Glomerular visceral epithelial cell (primary cell): ENCODE results near the gene MTA1.

Experiments used
- DNase-seq: peaks from one replicate; pipeline ENCODE4 v3.0.0-alpha.2; 2016; ENCODE audit errors: extremely low spot score

The MTA1 gene

DNA sequence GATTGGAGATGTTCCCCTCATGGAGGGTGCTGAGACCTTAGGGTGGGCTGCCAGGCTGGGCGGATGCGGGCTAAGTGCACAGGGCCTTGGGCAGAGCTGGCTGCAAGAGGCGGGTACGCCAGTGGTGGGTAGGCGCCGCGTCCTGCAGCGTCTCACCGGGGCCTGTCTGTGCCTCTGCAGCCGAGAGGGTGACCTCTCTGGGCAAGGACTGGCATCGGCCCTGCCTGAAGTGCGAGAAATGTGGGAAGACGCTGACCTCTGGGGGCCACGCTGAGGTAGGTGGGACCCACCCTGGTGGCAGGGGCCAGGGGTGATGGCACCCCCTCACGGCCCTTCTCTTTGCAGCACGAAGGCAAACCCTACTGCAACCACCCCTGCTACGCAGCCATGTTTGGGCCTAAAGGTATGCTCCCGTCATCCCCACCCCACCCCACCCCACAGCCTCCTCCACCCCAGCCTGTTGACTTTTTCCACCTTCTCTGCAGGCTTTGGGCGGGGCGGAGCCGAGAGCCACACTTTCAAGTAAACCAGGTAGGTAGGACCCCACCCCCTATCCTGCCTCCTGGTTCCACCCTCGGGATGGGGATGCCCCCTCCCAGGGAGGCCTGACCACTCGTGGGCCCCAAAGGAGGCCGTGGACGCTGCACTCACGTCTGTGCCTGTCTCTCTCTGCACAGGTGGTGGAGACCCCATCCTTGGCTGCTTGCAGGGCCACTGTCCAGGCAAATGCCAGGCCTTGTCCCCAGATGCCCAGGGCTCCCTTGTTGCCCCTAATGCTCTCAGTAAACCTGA lies 68.6 kb downstream of the MTA1 start:
- DNase-seq: no peak

DNA sequence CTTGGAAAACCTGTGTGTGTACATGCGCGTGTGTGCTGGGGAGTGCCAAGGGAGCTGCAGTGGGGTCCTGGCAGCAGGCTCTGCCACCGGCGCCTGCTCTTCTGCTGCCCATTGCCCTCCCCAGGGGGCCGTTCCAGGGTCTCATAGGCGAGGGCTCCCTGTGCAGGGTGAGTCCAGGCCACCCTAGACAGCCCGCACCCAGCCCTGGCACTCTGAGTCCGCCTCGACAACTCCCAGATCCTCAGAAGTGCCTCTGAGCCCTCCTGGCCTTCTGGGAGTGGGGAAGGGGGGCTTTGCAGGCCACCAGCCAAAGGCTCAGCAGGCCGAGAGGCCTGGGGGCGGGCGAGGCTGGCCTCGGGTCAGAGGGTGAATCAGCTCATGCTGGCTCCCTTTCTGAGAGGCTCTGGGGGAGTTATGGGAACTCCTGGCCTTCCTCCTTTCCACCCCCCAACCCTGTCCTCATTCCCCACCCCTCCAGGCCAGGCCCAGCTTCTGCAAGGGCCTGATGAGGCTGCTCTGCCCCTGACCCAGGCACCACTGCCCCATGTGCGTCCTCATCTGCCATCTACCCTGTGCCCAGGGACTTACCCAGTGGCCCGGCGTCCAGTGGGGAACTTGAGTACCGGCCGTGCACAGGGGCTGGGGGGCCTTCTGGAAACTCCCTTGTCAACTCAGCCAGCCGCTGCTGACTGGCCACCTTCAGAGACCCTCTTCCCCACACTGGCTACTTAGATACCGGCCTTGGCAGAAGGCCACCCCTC lies 69.3 kb downstream of the MTA1 start:
- no peak for DNase-seq

DNA sequence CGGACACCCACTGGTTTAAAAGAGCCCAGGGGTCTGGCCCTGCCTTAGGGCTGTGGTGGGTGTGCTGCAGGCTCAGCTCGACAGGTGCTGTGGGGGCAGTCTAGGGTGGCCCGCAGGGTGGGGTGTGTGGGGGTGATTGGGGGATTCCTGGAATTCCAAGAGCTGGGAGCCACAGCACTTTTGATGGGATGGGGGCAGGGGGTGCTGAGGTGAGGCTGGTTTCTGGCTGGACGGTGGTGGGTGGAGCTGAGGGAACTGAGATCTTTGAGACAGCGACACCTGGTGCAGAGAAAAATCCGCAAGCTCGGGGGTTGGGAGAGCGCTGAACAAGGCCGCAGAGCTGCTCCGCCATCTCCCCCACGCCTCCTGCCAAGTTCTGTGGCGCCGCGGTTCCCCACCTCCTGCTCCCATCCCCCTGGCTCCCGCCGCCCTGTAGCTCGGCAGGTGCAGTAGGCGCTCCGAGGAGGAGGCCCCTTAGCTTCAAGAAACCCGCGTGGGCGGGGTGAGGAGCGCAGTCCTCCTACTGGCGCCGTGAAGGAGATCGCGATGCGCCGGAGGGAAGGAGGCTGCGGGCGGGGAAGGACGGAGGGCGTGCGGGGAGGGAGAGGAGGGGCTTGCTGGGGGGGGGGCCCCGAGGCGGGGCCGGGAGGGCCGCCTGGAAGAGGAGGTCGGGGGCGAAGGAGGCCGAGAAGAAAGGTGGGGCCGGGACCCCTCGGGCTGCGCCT lies 70.1 kb downstream of the MTA1 start:
- peak; percentile 91 for DNase-seq

DNA sequence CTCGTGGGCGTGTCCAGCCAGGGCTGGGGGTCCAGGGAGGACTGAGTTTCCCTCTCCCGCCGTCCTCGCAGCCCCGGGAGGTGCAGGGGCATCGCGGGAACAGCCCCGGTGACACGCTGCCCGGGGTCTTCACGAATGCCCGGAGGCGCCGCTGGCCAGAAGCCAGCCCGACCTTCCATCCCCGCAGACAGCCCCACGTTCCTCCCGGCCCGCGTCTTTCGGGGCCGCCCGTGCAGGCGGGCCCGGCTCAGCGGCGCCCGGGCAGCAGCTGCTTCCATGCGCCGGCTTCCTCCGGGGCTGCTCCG lies 70.6 kb downstream of the MTA1 start:
- peak; percentile 24 for DNase-seq

DNA sequence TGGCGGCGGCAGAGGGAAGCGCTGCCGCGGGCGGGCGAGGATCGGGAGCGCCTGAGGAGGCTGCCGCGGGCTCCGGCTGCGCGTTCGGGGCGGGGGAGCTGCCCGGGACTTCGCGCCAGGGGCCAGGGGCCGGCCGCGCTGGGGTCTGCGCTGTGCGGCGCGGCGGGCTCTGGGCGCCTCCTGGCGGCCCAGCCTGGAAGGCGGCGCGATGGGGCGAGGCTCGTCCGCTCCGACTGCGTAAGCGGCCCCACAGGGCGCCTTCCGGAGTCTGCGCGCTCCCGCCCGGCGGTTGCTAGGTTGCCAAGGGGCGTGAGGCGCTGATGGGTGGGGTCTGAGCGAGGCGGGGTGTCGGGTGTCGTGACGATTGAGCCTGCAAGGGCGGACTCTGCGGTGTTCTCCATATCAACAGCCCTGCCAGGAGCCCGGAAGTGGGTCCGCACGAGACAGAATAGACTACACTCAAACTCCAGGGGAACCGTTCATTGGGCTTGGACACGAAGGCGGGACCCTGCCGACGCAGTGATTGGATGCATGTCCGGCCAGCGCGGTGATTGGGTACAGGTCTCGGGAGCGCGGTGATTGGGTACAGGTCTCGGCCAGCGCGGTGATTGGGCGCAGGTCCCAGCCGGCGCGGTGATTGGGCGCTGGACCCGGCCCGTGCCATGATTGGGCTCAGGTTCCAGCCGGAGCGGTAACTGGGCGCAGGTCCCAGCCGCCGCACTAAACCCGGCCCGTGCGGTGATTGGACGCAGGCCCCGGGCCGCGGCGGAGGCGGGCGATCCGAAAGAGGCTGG lies 71.1 kb downstream of the MTA1 start, which contains the start of gene TEDC1:
TEDC1 (plus strand) TSS at position 675 of the 794 bp plus-strand sequence. CDS start 130 bp downstream, outside the sequence.
- peak; percentile 100 for DNase-seq

DNA sequence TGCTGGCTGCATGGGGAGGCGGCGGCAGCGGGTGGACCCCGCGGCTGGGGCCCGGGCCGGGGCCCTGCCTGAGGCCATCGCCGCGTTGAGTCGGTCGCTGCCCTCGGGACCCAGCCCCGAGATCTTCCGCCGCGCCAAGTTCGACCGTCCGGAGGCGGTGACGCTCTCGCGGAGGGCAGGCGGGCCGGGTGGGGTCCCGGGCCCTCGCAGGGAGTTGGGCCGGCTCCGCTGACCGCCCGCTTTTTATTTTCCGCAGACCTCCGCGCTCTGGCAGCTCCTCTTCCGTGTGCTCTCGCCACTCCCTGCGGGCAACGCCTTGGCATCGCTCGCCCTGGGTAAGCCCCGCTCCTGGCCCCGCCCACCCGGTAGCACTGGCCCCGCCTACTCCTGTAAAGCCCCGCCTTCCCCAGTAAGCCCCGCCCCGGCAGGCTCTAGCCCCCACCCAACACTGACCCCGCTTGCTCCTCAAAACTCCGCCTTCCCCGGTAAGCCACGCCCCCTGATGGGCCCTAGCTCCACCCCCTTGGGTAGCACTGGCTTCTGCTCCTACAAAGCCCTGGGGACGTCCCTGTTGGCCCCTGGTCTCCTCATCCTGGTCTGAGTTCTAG lies 71.8 kb downstream of the MTA1 start:
- DNase-seq: peak; percentile 81

DNA sequence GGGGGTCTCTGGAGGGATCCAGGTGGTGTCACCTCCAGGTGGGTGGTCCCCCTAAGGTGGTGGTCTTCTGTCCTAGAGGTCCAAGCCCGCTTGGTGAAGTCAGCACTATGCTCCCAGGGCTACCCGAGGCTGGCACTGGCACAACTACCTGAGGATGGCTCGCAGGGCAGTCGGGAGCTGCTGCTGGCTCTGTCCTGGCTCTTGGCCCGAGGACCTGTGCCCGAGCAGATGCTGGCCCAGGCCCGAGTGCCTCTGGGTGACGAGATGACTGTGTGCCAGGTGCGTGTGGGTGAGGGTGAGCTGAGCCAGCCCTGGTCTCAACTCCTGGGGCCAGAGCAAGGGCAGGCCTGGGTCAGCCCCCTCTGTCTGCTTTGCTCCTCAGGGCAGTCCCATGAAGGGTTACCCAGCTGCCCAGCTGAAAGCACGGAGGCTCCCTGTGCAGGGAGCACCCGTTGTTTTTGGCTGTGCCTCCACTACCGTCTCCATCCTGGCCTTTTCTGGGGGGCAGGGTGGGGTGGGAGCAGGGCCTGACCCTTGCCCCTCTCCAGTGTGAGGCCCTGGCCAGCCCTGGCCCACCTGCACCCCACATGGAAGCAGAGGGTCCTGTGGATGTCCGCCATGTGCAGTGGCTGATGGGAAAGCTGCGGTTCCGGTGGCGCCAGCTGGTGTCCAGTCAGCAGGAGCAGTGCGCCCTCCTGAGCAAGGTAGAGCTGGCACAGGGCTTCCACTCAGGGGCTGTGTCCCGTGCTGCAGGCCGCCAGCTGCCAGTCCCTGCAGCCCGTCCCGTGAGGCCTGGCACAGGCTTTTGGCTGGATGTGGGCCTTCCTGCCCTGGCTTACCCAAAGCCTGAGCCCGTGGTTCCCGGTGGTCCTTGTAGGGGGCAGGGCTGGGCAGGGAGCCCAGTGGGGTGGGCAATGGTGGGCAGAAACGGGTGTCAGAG lies 72.7 kb downstream of the MTA1 start:
- no peak for DNase-seq

DNA sequence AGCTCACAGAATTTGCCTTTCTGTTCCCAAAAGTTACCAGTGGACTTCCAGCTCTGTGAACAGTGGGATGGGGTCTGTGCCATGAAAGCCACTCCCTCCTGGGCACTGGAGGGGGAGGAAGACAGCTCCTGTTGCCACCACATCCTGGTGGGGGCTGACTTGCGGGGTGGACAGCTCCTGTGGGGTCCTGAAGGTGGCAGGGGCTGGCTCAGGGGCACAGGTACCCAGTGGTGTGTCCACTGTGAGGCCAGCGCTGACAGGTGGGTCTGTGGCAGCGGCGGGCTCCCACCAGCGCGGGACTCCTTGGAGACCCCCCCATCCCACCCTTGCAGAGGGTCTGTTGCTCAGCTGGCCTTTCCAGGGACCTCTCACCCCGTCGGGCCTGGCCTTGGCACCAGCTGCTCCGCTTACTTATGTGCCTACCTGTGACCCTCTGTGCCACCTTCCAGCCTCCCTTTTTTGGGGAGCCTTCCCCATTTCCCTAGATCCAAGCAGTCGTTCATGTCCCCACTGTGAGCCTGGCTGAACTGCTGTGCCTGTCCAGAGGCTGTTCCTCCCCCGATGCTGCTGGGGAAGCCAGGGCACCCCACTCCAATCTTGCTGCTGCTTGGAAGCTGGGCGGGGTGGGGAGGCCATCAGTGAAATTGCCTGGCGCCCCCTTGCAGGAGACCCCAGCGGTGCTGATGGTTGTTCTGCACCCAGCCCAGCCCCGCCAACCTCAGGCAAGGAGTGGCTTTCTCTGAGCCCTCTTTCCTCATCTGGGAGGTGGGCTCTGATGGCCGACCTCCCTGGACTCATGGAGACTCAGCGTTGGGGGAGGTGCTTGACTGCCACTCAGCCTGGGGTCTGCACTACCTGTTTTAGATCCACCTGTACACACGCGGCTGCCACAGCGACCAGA lies 73.6 kb downstream of the MTA1 start:
- DNase-seq: no peak

DNA sequence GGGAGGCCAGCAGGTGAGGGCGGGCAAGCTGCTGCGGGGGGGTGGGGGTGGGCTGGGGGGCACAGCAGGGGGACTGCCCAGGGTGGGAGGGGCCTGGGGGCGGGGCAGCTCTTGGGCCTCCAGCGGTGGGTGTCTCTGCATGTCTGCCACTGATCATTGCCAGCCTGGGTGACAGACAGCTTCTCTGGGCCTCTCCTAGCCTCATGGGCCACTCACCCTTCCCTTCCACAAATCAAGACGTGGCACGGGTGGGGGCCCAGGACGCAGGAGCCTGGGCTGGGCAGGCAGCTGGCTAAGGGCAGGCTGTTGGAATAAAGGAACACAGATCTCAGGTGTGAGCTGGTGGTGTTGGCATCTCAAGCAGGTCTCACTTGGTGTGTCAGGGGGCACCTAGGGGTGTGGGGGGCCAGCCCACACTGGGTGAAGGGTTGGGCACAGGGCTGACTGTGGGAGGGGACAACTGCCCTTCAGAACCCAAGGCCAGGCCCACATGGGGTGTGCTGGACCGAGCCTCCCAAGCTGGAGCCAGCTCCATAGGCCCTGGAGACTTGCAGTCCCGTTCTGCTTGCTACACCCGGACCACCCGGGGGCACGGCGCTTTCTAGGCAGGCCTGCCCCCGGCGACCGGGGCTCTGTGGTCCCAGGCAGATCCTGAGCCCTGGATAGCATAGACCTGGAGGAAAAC lies 74.4 kb downstream of the MTA1 start:
- DNase-seq: no peak

DNA sequence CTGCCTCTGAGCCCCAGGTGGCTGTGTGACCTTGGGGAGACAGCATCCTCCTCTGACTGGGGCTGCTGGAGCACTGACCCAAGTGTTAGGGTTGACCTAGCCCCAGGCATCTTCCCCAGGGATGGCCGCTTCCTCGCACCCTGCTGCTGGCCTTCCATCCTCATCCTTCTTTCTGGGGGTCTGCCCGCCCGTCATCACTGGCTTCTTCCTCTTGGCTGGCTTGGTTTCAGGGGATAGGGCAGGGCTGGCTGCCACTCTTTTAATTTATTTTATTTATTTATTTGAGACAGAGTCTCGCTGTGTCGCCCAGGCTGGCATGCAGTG lies 74.9 kb downstream of the MTA1 start:
- DNase-seq: no peak

DNA sequence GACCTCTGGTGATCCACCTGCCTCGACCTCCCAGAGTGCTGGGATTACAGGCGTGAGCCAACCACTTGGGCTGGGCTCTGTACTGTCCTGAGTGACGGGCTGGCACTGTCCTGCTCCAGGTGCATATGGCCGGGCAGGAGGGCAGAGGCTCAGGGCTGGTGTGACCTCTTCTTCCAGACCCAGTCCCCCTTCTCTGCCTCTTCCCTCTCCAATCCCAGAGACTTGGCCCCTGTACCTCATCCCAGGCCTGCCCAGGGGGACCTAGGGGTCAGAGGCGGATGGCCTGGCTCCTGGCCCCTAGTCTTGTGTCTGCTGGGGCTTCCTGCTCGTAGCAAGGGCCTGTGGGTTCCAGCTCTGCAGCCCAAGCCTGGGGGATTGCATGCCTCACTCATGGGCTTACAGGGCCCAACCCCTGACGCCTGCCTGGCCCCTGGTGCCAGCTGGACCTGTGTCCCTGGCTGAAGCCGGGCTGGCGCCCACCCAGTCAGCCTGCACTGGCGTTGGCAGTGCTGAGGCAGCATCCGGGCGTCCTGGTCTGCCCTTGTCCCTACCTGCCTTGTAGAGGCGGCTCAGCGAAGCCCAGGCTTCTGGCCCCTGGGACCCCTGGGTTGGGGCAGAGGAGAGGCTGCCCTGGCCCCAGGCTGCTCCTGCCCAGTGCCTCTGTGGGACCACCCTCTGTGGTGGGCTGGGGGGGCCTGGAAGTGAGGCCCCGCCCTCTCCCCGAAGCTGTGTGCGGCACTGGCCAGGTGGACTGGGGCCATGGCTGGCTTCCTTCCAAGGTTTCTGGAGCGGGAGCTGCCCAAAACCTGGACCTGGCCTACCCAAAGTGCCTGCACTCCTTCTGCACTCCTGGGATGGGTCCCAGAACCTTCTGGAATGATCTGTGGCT lies 75.7 kb downstream of the MTA1 start:
- DNase-seq: no peak

DNA sequence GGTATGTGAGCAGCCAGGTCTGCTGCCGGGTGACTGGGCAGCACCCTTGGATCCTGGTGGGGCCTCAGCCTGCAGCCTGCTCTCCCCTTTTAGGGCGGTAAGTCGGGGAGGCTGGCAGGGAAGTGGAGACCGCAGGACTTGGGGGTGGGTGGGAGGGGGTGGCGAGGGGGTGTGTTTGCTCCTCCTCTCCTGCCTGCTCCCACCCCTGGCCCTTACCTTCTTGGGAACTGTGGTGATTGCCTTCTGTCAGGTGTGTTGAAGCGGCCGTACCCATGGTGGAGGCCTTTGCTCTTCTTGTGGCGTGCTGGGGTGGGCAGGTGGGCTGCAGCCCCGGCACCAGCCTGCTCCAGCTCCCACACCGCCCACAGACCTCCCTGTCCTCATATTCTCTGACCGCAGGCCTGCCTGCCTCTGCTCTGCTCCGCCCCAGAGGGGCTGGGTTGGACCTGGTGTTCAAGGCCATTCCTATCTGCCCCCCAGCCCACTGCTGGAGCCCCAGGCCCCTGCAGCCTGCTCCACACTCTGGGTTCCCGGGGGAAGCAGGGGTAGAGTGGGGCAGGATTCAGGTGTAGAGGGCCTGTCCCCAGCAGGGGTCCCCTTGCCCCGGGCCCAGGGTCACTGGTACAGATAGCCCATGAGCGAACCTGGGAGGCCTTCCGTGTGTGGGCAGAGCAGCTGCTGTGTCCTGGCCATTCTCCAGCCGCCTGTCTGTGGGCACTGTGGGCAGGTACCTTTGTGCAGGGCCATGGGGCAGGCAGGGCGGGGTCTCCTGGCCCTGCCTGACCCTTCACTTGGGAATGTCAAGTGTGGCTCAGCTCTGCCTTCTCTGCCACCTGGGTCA lies 76.6 kb downstream of the MTA1 start:
- DNase-seq: no peak

DNA sequence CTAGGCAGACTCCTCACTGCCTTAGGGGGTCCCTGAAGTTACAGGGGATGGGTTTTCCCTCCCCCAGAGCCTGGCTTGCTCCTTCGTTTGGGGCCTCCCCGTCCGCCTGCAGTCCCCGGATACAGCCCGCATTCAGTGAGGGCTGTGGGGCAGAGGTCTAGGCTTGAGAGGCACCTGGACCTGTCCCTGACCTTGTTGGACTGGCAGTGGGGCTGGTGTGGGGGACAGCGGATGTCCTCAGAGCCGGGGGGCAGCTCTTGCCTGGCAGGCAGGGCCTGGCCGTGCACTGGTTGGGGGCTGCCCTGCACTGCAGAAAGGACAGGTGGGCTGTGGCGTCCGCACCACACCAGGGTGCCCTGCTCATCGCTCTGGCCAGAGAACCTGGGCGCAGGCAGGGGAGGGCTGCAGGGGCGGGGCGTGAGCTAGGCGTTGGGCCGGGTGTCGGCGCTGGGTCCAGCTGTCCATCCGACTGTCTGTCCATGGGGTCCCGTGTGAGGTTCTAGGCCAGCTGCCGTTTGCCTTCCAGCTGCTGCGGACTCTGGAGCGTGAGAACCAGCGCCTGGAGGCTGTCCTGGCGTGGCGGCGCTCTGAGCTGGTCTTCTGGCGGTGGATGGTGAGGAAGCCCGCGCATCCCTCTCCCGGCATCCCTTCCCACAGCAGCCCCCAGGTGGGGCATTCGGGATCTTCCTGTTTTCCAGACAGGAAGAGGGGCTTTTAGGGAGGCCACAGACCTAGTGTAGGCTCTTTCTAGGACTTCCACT lies 77.4 kb downstream of the MTA1 start:
- DNase-seq: no peak

DNA sequence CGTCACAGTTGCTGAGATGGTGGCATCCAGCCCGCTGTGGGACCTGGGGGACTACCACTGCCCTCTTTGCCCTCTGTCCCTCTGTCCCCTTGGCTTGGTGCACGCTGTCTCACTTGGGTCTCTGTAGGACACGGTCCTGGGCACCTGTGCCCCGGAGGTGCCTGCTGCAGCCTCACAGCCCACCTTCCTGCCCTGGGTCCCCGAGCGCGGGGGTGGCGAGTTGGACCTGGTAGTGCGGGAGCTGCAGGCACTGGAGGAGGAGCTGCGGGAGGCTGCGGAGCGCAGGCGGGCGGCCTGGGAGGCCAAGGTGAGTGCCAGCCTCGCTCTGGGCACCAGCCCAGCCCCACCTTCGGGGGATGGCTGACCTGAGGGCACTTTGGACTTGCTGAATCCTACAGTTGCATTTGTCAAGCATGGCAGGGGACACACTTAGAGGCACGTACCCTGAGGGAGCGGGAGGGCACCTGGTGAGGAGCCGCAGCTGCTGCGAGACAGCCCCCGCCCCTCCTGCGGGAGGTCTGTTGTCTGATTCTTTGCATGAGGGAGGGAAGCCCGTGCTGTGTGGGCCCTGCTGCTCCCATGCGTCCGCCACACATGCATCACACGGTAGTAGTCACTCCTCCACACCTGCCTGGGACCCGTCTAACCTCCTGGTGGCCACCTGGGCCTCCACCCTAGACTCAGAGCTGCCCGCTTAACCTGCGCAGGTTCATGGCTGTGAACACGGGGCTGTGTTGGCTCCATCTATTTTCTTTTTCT lies 78.2 kb downstream of the MTA1 start:
- DNase-seq: no peak
